Globus pallidus (tissue), 1 donor: ENCODE measurements around the gene NFAM1.

Experiments
- DNase-seq: peaks from one replicate; pipeline ENCODE4 v3.0.0-alpha.2; 2015; ENCODE audit warnings: low spot score

NFAM1 gene

DNA sequence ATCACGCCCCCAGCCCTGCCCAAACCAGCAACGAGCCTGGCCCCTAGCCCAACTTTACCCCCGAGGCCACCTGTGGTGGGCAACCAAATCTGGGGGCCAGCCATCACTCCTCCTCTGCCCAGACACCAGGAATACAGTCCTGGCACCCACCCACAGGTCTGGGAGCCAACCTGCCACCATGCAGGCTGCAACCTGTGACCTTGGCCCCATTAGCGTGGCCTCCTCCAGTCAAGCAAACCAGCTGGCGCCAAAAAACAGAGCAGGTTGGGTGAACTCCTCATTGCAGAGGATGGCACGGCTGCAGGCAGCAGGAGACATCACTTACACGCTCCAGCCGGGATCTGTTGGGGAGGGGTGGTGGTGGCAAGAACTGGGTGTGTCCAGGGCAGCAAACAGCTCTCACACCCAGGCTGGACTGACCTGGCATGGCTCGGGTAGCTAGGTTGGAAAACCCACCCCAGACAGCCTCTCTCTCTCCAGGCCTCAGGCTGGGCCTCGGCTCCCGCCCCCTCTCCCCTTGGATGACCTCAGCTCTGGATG is 96.3 kb downstream of the NFAM1 start:
- DNase-seq, result no peak

DNA sequence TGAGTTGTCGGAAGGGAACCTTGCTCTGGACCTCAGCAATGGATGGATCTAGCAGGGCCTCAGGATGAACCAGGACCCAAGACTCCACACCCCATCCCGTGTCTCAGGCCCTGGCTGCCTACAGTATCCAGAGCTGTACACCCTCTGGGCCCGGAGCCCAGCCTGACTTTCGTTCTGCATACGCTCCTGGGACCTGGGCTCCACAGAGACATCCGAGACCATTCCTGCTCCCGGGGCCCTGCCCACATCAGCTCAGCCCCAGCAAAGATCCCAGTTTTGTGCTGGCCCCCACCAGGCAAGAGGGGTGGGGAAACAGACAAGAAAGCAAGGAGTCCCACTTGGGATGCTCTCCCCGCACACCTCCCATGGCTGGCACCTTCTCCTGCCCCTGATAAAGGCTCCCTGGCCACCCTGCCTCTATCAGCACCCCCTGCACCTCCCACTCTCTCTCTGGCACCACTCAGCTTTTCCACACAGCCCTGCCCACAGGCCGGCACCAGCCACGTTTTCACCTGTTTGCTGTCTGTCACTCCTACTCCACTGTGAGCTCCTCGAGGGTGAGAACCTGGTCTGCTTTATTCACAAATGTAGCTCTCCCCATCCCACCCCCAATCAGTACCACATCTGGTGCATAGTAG is 97.2 kb downstream of the NFAM1 start:
- DNase-seq, result no peak

DNA sequence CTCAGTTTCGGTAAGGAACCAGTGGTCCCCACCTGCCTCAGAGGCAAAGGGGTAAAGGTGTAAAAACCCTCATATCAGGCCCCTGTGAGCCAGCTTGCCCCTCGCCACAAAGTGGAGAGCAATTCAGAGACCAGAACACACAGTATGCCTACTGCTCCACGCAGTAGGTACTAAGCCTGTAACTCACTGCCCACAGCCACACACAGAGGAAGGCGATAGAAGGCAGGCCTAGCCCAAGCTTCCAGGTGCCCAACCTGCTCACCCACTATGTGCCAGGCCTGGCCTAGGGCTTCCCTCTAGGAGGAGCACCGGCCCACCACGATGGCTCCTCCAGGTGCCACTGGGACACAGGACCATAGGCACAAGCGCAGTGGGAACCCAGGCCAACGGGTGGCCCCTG is 98.7 kb downstream of the NFAM1 start:
- DNase-seq, result no peak

DNA sequence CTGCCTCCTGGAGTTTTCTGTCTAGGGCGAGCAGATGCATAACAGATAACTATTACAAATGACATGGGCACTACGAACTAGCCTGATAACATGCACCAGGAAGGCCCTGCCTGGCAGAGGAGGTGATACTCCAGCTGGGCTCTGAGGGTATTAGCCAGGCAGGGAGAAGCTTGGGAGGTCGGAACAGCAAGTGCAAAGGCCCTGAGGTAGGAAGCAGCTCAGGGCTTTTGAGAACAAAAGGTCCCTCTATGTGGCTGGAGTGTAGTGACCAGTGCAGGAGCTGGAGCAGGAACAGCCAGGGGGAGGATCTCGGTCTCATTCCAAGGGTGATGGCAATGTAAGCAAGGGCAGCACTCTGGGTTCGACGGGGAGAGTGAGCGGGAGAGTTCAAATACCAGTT is 100.1 kb downstream of the NFAM1 start:
- no peak for DNase-seq

DNA sequence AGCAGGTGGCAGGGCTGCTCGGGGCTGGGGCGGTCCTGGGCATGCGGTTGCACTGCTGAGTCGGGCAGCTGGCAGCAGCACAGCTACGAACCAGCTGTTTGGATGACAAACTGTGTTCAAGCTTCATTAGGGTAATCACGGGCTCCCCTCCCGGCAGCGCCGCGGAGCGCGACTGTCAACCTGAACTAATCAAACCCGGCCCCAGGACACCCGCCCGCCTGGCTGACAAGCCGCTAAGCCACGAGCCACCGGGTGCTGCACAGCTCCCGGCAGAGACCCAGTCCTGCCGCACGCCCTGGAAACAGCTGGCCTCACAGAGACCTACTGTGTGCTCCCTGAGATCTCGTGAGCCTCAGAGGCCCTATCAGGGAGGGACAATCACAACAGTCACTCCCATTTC is 101.2 kb downstream of the NFAM1 start:
- no peak for DNase-seq
